Retinal pigment epithelial cell (primary cell): ENCODE results near the gene EMILIN2.

Source experiments
- DNase-seq: peaks from one replicate; pipeline ENCODE4 v3.0.0-alpha.2; 2010; ENCODE audit warnings: low read depth
- H3K4me3 ChIP-seq: 2 replicates; pipeline ENCODE4 v1.5.1; 2011; ENCODE audit warnings: mild to moderate bottlenecking, low read length, control low read depth, moderate library complexity
- CTCF ChIP-seq: conservative IDR thresholded peaks from 2 replicates; pipeline ENCODE4 v1.5.1; 2011; ENCODE audit warnings: low read depth, low read length, control low read depth, inconsistent platforms

EMILIN2 gene

GRCh38 chr18:2948038-2948437, 101.2 kb downstream of the EMILIN2 start:
- TF ChIP-seq CTCF = peak; percentile 51
- H3K4me3 ChIP-seq = no peak overlapping the region
- DNase-seq = peak; percentile 57

GRCh38 chr18:2952605-2953004, 105.8 kb downstream of the EMILIN2 start:
- no peak for TF ChIP-seq CTCF
- no peak for DNase-seq
- no peak overlapping the region for H3K4me3 ChIP-seq

- H3K4me3 ChIP-seq = no peak overlapping the region
- DNase-seq = no peak
- TF ChIP-seq CTCF = no peak
Measured at GRCh38 chr18:2953935-2954653, 107.3 kb downstream of the EMILIN2 start.

- no peak overlapping the region for H3K4me3 ChIP-seq
- DNase-seq = no peak
- TF ChIP-seq CTCF = no peak
Measured at GRCh38 chr18:2954869-2955645, 108.3 kb downstream of the EMILIN2 start.

- no peak for DNase-seq
Measured at GRCh38 chr18:2956056-2956455, 109.2 kb downstream of the EMILIN2 start.

GRCh38 chr18:2958819-2959298, 112.1 kb downstream of the EMILIN2 start:
- no peak for TF ChIP-seq CTCF
- DNase-seq = no peak
- H3K4me3 ChIP-seq = no peak overlapping the region

More at GRCh38 chr18:2956056-2956455, 109.2 kb downstream of the EMILIN2 start:
- no peak for TF ChIP-seq CTCF
- H3K4me3 ChIP-seq = no peak overlapping the region
